Omental fat pad (tissue), 4 donors: ENCODE data around the gene PIGR. TPM values are rescaled to one million over a fixed set of nuclear protein-coding genes. Genes with fewer than 3 reads are reported as not detected.

ENCODE experiments used
- ATAC-seq: fragments of 150-250 bp; one replicate; pipeline ENCODE4 v1.9.1; 2016; ENCODE audit warnings: mild to moderate bottlenecking, moderate library complexity; ENCODE audit not compliant: low FRiP score
- DNase-seq: peaks from one replicate; pipeline ENCODE4 v3.0.0-alpha.2; 2019; ENCODE audit warnings: low spot score
- CTCF ChIP-seq, 3 donors: fragments of 450-650 bp; IDR thresholded peaks; one replicate each; pipeline ENCODE4 v1.5.1; 2016 to 2017; ENCODE audit warnings: antibody characterized with exemption in 3 of 3, mild to moderate bottlenecking in 3 of 3, moderate library complexity in 2 of 3
- total RNA-seq, 4 donors: library from RNA; depleted of rRNA; stranded (reverse); fragments of >200 nt; gene quantifications; one replicate each; pipeline ENCODE4 v1.1.0, GENCODE V29; 2016

The PIGR gene
- total RNA-seq, 4 donors from 2014 or later = 0.24 to 0.44 TPM; not detected in 2

GRCh38 chr1:206945779-206946178 is 487 bp downstream of the PIGR start:
- DNase-seq (no peak), ATAC-seq (no peak)
- TF ChIP-seq CTCF (IDR thresholded peaks at IDR 0.05) = no peak

GRCh38 chr1:206944703-206945102 is 1.6 kb downstream of the PIGR start:
- no peak for ATAC-seq
- no peak for TF ChIP-seq CTCF (IDR thresholded peaks at IDR 0.05)
- no peak for DNase-seq

- TF ChIP-seq CTCF (IDR thresholded peaks at IDR 0.05) = no peak
- no peak for ATAC-seq
- DNase-seq = no peak
Measured at GRCh38 chr1:206941766-206942418, 4.4 kb downstream of the PIGR start.

DNA sequence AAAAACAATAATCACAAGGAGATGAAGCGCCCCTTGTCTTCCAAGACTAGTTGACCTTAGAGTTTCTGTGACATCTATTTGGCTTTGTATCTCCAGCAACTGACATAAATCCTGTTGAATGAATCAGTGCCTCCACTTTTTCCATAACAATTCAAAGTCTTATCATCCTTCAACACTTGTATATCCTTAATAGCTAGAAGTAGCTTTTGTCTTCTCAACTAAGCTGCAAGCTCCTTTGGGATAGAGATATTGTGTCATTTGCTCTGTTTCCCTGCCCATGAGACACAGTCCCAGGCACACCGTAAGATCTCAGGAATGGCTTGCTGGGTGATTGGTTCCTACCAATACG is 5.7 kb downstream of the PIGR start:
- DNase-seq = no peak
- no peak for TF ChIP-seq CTCF (IDR thresholded peaks at IDR 0.05)
- ATAC-seq = no peak

GRCh38 chr1:206939841-206940587 is 6.3 kb downstream of the PIGR start:
- no peak for TF ChIP-seq CTCF (IDR thresholded peaks at IDR 0.05)
- ATAC-seq (no peak), DNase-seq (no peak)

- DNase-seq (no peak), ATAC-seq (no peak)
- TF ChIP-seq CTCF (IDR thresholded peaks at IDR 0.05) = no peak
Measured at GRCh38 chr1:206939131-206939530, 7.1 kb downstream of the PIGR start.

DNA sequence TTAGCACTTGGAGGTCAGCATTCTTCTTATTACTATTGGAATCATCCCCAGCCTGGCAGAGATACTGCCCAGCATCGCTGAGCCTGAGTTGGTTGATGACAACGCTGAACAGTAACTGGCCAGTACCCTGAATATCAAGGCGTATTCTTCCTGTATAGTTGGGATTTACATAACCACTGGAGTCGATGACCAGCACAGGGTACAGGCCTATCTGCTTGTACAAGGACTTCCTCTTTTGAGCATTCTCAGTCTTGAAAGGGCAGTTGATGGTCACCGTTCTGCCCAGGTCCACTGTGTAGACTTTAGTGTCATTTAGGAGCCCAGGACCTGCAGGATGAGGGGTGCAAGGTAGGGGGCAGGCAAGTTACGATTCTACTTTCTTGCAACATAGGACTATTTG is 8.8 kb downstream of the PIGR start:
- ATAC-seq (no peak), DNase-seq (no peak)
- TF ChIP-seq CTCF (IDR thresholded peaks at IDR 0.05) = no peak
